ENCODE data around the gene CCDC107.

GRCh38 chr9:35649431-35650340 is 8.4 kb upstream of the CCDC107 start:
- TF ChIP-seq, protein P1, sequence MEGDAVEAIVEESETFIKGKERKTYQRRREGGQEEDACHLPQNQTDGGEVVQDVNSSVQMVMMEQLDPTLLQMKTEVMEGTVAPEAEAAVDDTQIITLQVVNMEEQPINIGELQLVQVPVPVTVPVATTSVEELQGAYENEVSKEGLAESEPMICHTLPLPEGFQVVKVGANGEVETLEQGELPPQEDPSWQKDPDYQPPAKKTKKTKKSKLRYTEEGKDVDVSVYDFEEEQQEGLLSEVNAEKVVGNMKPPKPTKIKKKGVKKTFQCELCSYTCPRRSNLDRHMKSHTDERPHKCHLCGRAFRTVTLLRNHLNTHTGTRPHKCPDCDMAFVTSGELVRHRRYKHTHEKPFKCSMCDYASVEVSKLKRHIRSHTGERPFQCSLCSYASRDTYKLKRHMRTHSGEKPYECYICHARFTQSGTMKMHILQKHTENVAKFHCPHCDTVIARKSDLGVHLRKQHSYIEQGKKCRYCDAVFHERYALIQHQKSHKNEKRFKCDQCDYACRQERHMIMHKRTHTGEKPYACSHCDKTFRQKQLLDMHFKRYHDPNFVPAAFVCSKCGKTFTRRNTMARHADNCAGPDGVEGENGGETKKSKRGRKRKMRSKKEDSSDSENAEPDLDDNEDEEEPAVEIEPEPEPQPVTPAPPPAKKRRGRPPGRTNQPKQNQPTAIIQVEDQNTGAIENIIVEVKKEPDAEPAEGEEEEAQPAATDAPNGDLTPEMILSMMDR (IDR thresholded peaks at IDR 0.05): no peak
- TF ChIP-seq EP300 (IDR thresholded peaks at IDR 0.05): no peak
- TF ChIP-seq POLR2A (IDR thresholded peaks at IDR 0.05; ENCODE audit: low read depth): no peak
